GM12878 (cell line): ENCODE measurements around the gene TTLL10. TPM values are rescaled to one million over a fixed set of nuclear protein-coding genes. Genes with fewer than 3 reads are reported as not detected.

ENCODE experiments used
- ATAC-seq: fragments of 200-7000 bp; cut with Tn5 transposase; 3 replicates; pipeline ENCODE4 v1.9.1; 2020; ENCODE audit warnings: mild to moderate bottlenecking, moderate library complexity
- BruUV-seq: library from RNA; stranded (reverse); fragments of 400-500 nt; replicated peaks from 2 replicates; lab custom pipeline; 2021; lab: Mats Ljungman, UMichigan
- CTCF ChIA-PET: fragments of 300-600 bp; sonication (Branson Sonifier 250); formaldehyde crosslinking; extraction: SDS; loops from one replicate; lab custom pipeline; 2021; ENCODE audit warnings: inconsistent platforms; lab: Yijun Ruan, JAX
- POLR2A ChIA-PET: fragments of 350-600 bp; formaldehyde crosslinking; extraction: SDS; loops from one replicate; lab custom pipeline; 2021; ENCODE audit warnings: inconsistent platforms; lab: Charles Lee
- RAD21 ChIA-PET: fragments of 300-600 bp; sonication (Branson Sonifier 250); formaldehyde crosslinking; loops from one replicate; lab custom pipeline; 2023; ENCODE audit warnings: antibody characterized with exemption; ENCODE audit not compliant: unreplicated experiment; lab: Charles Lee
- SMC1A ChIA-PET: fragments of 300-600 bp; sonication (Branson Sonifier 250); formaldehyde crosslinking; loops from one replicate; lab custom pipeline; 2023; ENCODE audit not compliant: unreplicated experiment, uncharacterized antibody; lab: Charles Lee
- DNase-seq: peaks from one replicate; pipeline ENCODE4 v3.0.0-alpha.2; 2011; ENCODE audit warnings: low read depth, low spot score
- FAIRE-seq: peaks from 3 replicates; lab custom pipeline; 2011; peaks lifted over from hg19 to GRCh38; lab: Jason Lieb, UNC
- H2AFZ ChIP-seq: 2 replicates; pipeline ENCODE4 v1.6.0; 2011; ENCODE audit warnings: low read depth, low read length, control low read depth; ENCODE audit not compliant: control insufficient read depth
- H3K27ac ChIP-seq: 2 replicates; pipeline ENCODE4 v1.5.1; 2011; ENCODE audit warnings: control low read depth; ENCODE audit not compliant: control insufficient read depth, insufficient read depth
- H3K27me3 ChIP-seq, 2 experiments: replicated peaks in 1 of 2; 2 replicates each; pipeline versions ENCODE4 v1.6.0 to v1.6.1; 2011; ENCODE audit warnings: low read length in 1 of 2; ENCODE audit not compliant: control insufficient read depth in 2 of 2, insufficient read depth in 2 of 2
- H3K36me3 ChIP-seq, 2 experiments: 2 replicates each; pipeline ENCODE4 v1.5.1; 2011; ENCODE audit warnings: low read length in 1 of 2; ENCODE audit not compliant: control insufficient read depth in 2 of 2, insufficient read depth in 2 of 2
- H3K4me1 ChIP-seq: 2 replicates; pipeline ENCODE4 v1.6.1; 2011; ENCODE audit warnings: mild to moderate bottlenecking, low read length, moderate library complexity, mixed read lengths; ENCODE audit not compliant: control insufficient read depth, insufficient read depth
- H3K4me2 ChIP-seq: 2 replicates; pipeline ENCODE4 v1.6.0; 2011; ENCODE audit warnings: control low read depth; ENCODE audit not compliant: control insufficient read depth, insufficient read depth
- H3K4me3 ChIP-seq: fragments of 200-600 bp; sonication (generic); 2 replicates; pipeline ENCODE4 v1.5.1; 2016
- H3K79me2 ChIP-seq: 2 replicates; pipeline ENCODE4 v1.6.0; 2011; ENCODE audit warnings: low read length; ENCODE audit not compliant: control insufficient read depth, insufficient read depth
- H3K9ac ChIP-seq: 2 replicates; pipeline ENCODE4 v1.8.0; 2011; ENCODE audit warnings: low read length, control low read depth, mixed read lengths; ENCODE audit not compliant: control insufficient read depth, insufficient read depth
- H3K9me3 ChIP-seq: replicated peaks from 3 replicates; pipeline ENCODE4 v1.5.1; 2011; ENCODE audit warnings: mild to moderate bottlenecking, low read length; ENCODE audit not compliant: control insufficient read depth, insufficient read depth
- H4K20me1 ChIP-seq: 2 replicates; pipeline ENCODE4 v1.6.0; 2011; ENCODE audit not compliant: control insufficient read depth, insufficient read depth
- GABPA ChIP-seq: IDR thresholded peaks from 2 replicates; pipeline ENCODE4 v1.6.1; 2014; ENCODE audit warnings: antibody characterized with exemption, low read depth, mild to moderate bottlenecking, inconsistent platforms
- JUND ChIP-seq: IDR thresholded peaks from 2 replicates; pipeline ENCODE4 v1.6.1; 2012; ENCODE audit warnings: low read depth, mild to moderate bottlenecking, low read length, improper control_type of control experiment, moderate library complexity
- KAT2A ChIP-seq: conservative IDR thresholded peaks from 2 replicates; pipeline ENCODE4 v1.6.1; 2011; ENCODE audit warnings: low read depth, low read length; ENCODE audit not compliant: control insufficient read depth
- MEF2B ChIP-seq: fragments of 450-650 bp; IDR thresholded peaks from 2 replicates; pipeline ENCODE4 v1.6.1; 2018; ENCODE audit warnings: mild to moderate bottlenecking, moderate library complexity; ENCODE audit not compliant: partially characterized antibody, poor library complexity, severe bottlenecking
- MTA3 ChIP-seq: IDR thresholded peaks from 2 replicates; pipeline ENCODE4 v1.6.1; 2012; ENCODE audit warnings: low read length, inconsistent platforms, borderline replicate concordance
- SMAD5 ChIP-seq: IDR thresholded peaks from 2 replicates; pipeline ENCODE4 v1.6.1; 2016; ENCODE audit warnings: antibody characterized with exemption, low read depth
- SPI1 ChIP-seq: IDR thresholded peaks from 2 replicates; pipeline ENCODE4 v1.6.1; 2011; ENCODE audit warnings: low read depth, mild to moderate bottlenecking, low read length, moderate library complexity, borderline replicate concordance; ENCODE audit not compliant: insufficient read depth
- WGBS: methylation state at CpG from one replicate; pipeline ENCODE4 v1.1.6; 2016; ENCODE audit warnings: low lambda C conversion rate; ENCODE audit not compliant: insufficient replicate concordance, insufficient coverage; ENCODE audit errors: missing lambda C conversion rate; 5-methylcytosine and 5-hydroxymethylcytosine counted together
- in situ Hi-C: fragments of 300-500 bp; cut with MboI; formaldehyde crosslinking; loops from 9 replicates; pipeline ENCODE4 v1.14.3; 2018; ENCODE audit warnings: mixed read lengths
- intact Hi-C: fragments of 100-400 bp; cut with micrococcal nuclease; formaldehyde crosslinking; loops from one replicate; pipeline ENCODE4 v1.14.2; 2022; ENCODE audit not compliant: unreplicated experiment
- polyA plus RNA-seq, 11 experiments: library from polyadenylated mRNA; depleted of rRNA in 4 of 11; unstranded in 6 of 11; stranded (reverse) in 5 of 11; fragments of >200 nt; fragmentation: Nextera tagmentation in 4 of 11; fragmentation: Illumina TruSeq in 1 of 11; extraction: Ambion mirVana in 4 of 11; extraction: Trizol in 1 of 11; gene quantifications; 1 replicate in 1 of 11; 2 replicates in 10 of 11; pipeline versions ENCODE4 v1.2.1 to v1.2.3, GENCODE V29; 2011 to 2016; ENCODE audit warnings: inconsistent platforms in 2 of 11, missing spikeins in 2 of 11, low read depth in 1 of 11
- total RNA-seq, 4 experiments: library from RNA; depleted of rRNA in 3 of 4; stranded (reverse); fragments of >200 nt in 3 of 4; fragmentation: Illumina TruSeq in 1 of 4; extraction: Trizol in 1 of 4; gene quantifications; 2 replicates each; pipeline versions ENCODE4 v1.2.1 to v1.2.3, GENCODE V29; 2013 to 2021
- TF ChIP-seq, protein P1 (sequence below): fragments of 150-350 bp; IDR thresholded peaks from 2 replicates; pipeline ENCODE4 v1.6.1; 2016; ENCODE audit warnings: low read depth, low read length
- TF ChIP-seq, protein P2 (sequence below): IDR thresholded peaks from 2 replicates; pipeline ENCODE4 v1.6.1; 2011; ENCODE audit warnings: borderline replicate concordance, low read depth, mild to moderate bottlenecking, moderate library complexity, mixed read lengths, low read length; ENCODE audit not compliant: insufficient read depth; ENCODE audit errors: extremely low read length

Gene TTLL10
- total and polyA plus RNA-seq, 10 of the 15 experiments (the other 5 are each of a cell fraction or from before 2014, with no cell fraction given), result not detected

DNA sequence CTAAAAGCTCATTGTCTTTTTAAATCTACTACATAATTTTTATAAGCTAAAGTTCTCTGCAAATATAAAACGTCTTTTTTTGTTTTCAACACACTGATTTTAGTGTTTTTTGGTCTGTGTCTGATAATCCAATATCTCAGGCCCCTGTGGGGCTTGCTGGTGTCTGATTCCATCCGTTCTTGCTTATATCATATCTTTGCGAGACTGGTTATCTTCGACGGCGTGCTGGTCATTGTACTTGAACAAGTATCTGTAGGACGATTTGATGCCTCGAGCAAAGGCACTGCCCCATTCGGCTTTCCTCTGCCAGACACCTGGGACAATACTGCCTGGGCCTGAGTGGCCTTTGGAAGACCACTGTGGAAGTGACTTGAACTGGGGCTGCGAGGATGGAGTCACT is 18.4 kb upstream of the TTLL10 start:
- in situ Hi-C loops, result no loop called here
- FAIRE-seq (no peak), ATAC-seq (no peak)

More for the DNA sequence above, 18.4 kb upstream of the TTLL10 start:
- Histone ChIP-seq H3K27ac (no peak overlapping the region), H3K9me3 (no peaks in the 10 kb centered on the region; the same call in 2 of the 3 replicates), H3K4me1 (peaks cover 7% of the 10 kb centered on the region), H3K79me2 (no peaks in the 10 kb centered on the region), H3K27me3 (no peaks in the 10 kb centered on the region), H3K4me2 (no peak overlapping the region), H3K4me3 (no peak overlapping the region), H2AFZ (no peak overlapping the region), H3K36me3 (no peaks in the 10 kb centered on the region), H3K9ac (no peak overlapping the region), H4K20me1 (no peaks in the 10 kb centered on the region)
- intact Hi-C loops, result no loop called here
- DNase-seq, result no peak
- POLR2A ChIA-PET, result interaction anchor here (0.8 kb wide), 1 partner anchor 50 kb away, joined by 3 read pairs; no protein-coding TSS in a partner anchor
- BruUV-seq, result no TSS peak
- WGBS, result 70% methylated on average over 10 of the region's 10 CpGs
- SMC1A ChIA-PET, result no interaction called here
- TF ChIP-seq JUND (no peak), KAT2A (no peak), MEF2B (no peak), GABPA (no peak), SMAD5 (no peak), MTA3 (no peak), SPI1 (no peak)
- TF ChIP-seq, protein P1, sequence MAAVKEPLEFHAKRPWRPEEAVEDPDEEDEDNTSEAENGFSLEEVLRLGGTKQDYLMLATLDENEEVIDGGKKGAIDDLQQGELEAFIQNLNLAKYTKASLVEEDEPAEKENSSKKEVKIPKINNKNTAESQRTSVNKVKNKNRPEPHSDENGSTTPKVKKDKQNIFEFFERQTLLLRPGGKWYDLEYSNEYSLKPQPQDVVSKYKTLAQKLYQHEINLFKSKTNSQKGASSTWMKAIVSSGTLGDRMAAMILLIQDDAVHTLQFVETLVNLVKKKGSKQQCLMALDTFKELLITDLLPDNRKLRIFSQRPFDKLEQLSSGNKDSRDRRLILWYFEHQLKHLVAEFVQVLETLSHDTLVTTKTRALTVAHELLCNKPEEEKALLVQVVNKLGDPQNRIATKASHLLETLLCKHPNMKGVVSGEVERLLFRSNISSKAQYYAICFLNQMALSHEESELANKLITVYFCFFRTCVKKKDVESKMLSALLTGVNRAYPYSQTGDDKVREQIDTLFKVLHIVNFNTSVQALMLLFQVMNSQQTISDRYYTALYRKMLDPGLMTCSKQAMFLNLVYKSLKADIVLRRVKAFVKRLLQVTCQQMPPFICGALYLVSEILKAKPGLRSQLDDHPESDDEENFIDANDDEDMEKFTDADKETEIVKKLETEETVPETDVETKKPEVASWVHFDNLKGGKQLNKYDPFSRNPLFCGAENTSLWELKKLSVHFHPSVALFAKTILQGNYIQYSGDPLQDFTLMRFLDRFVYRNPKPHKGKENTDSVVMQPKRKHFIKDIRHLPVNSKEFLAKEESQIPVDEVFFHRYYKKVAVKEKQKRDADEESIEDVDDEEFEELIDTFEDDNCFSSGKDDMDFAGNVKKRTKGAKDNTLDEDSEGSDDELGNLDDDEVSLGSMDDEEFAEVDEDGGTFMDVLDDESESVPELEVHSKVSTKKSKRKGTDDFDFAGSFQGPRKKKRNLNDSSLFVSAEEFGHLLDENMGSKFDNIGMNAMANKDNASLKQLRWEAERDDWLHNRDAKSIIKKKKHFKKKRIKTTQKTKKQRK, result no peak
- TF ChIP-seq, protein P2, sequence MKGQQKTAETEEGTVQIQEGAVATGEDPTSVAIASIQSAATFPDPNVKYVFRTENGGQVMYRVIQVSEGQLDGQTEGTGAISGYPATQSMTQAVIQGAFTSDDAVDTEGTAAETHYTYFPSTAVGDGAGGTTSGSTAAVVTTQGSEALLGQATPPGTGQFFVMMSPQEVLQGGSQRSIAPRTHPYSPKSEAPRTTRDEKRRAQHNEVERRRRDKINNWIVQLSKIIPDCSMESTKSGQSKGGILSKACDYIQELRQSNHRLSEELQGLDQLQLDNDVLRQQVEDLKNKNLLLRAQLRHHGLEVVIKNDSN, result no peak
- TF ChIP-seq, all 136 proteins: peak for 0
- ChIA-PET RAD21 (no interaction called here), CTCF (interaction anchor here (0.7 to 0.9 kb wide), 2 partner anchors 16 to 41 kb away, joined by 3 to 4 read pairs; no protein-coding TSS in a partner anchor)
